HepG2 (cell line): Measurements from ENCODE around the gene ADORA2B. TPM values are rescaled to one million over a fixed set of nuclear protein-coding genes. Genes with fewer than 3 reads are reported as not detected.

Experiments
- ATAC-seq: fragments of 200-7000 bp; cut with Tn5 transposase; 3 replicates; pipeline ENCODE4 v1.9.1; 2020; ENCODE audit warnings: mild to moderate bottlenecking, moderate library complexity
- BruUV-seq: library from RNA; stranded (reverse); fragments of 400-500 nt; replicated peaks from 2 replicates; lab custom pipeline; 2021; lab: Mats Ljungman, UMichigan
- CTCF ChIA-PET: fragments of 300-600 bp; formaldehyde crosslinking; extraction: SDS; loops from one replicate; lab custom pipeline; 2021; ENCODE audit warnings: low total read pairs, inconsistent platforms, low intra/inter-chr PET ratio; lab: Yijun Ruan, JAX
- POLR2A ChIA-PET: fragments of 350-600 bp; sonication (Branson Sonifier 250); formaldehyde crosslinking; loops from one replicate; lab custom pipeline; 2020; ENCODE audit warnings: antibody characterized with exemption, inconsistent platforms; lab: Yijun Ruan, JAX
- DNase-seq: peaks from one replicate; pipeline ENCODE4 v3.0.0-alpha.2; 2015; ENCODE audit warnings: low spot score
- FAIRE-seq: peaks from 3 replicates; lab custom pipeline; 2011; peaks lifted over from hg19 to GRCh38; lab: Jason Lieb, UNC
- H2AFZ ChIP-seq: one replicate; pipeline ENCODE4 v1.6.1; 2011; ENCODE audit warnings: low read length, inconsistent platforms
- H3K27ac ChIP-seq: fragments of 300-600 bp; 3 replicates; pipeline ENCODE4 v1.8.0; 2011; ENCODE audit warnings: mixed run types, mild to moderate bottlenecking, mixed read lengths, low read length, inconsistent platforms; ENCODE audit not compliant: insufficient read depth; ENCODE audit errors: extremely low read length
- H3K27me3 ChIP-seq, 2 experiments: fragments of 200-600 bp in 1 of 2; 2 replicates in 1 of 2; 3 replicates in 1 of 2; pipeline versions ENCODE4 v1.6.0 to v1.8.0; 2011; ENCODE audit warnings: low read length in 2 of 2, mild to moderate bottlenecking in 2 of 2, moderate library complexity in 2 of 2, inconsistent platforms in 1 of 2; ENCODE audit not compliant: insufficient read depth in 2 of 2, control insufficient read depth in 1 of 2
- H3K36me3 ChIP-seq, 2 experiments: fragments of 200-600 bp in 1 of 2; replicated peaks in 1 of 2; 2 replicates in 1 of 2; 3 replicates in 1 of 2; pipeline versions ENCODE4 v1.5.1 to v1.8.0; 2011; ENCODE audit warnings: low read length in 2 of 2, inconsistent platforms in 1 of 2; ENCODE audit not compliant: insufficient read depth in 2 of 2, control insufficient read depth in 1 of 2
- H3K4me1 ChIP-seq: 2 replicates; pipeline ENCODE4 v1.5.1; 2012; ENCODE audit warnings: low read length, inconsistent platforms; ENCODE audit not compliant: insufficient read depth
- H3K4me2 ChIP-seq: 2 replicates; pipeline ENCODE4 v1.6.0; 2011; ENCODE audit warnings: low read depth, low read length, inconsistent platforms
- H3K4me3 ChIP-seq, 3 experiments: fragments of 200-600 bp in 1 of 3; sonication (generic), shearing (Covaris generic) in 1 of 3; replicated peaks in 1 of 3; 2 replicates each; pipeline ENCODE4 v1.5.1; 2011 to 2016; ENCODE audit warnings: low read length in 3 of 3, inconsistent platforms in 2 of 3, low read depth in 2 of 3, mild to moderate bottlenecking in 2 of 3, control low read depth in 1 of 3, mixed read lengths in 1 of 3; ENCODE audit not compliant: insufficient read depth in 1 of 3
- H3K79me2 ChIP-seq: one replicate; pipeline ENCODE4 v1.6.1; 2011; ENCODE audit warnings: low read length, inconsistent platforms; ENCODE audit not compliant: insufficient read depth
- H3K9ac ChIP-seq: 2 replicates; pipeline ENCODE4 v1.6.0; 2011; ENCODE audit warnings: mild to moderate bottlenecking, low read depth, low read length, inconsistent platforms; ENCODE audit not compliant: insufficient read depth
- H3K9me3 ChIP-seq: 2 replicates; pipeline ENCODE4 v1.5.1; 2012; ENCODE audit warnings: mild to moderate bottlenecking, low read length
- H4K20me1 ChIP-seq: 2 replicates; pipeline ENCODE4 v1.6.0; 2011; ENCODE audit warnings: inconsistent platforms, mild to moderate bottlenecking, low read length, moderate library complexity; ENCODE audit not compliant: insufficient read depth
- CEBPG ChIP-seq: IDR thresholded peaks from 2 replicates; pipeline ENCODE4 v1.6.1; 2016
- EED ChIP-seq: sonication (generic); formaldehyde crosslinking; IDR thresholded peaks from 2 replicates; pipeline ENCODE4 v1.5.0; 2020; ENCODE audit warnings: mild to moderate bottlenecking, missing genetic modification reagents
- GTF3A ChIP-seq: sonication (generic); formaldehyde crosslinking; conservative IDR thresholded peaks from 2 replicates; pipeline ENCODE4 v1.4.0; 2020; ENCODE audit warnings: mild to moderate bottlenecking, missing genetic modification reagents
- KDM4B ChIP-seq: sonication (generic); formaldehyde crosslinking; IDR thresholded peaks from 2 replicates; pipeline ENCODE4 v1.4.0; 2020; ENCODE audit warnings: missing genetic modification reagents
- KMT2A ChIP-seq: sonication (generic); formaldehyde crosslinking; IDR thresholded peaks from 2 replicates; pipeline ENCODE4 v1.4.0; 2020; ENCODE audit warnings: missing genetic modification reagents
- MED1 ChIP-seq: sonication (generic); formaldehyde crosslinking; IDR thresholded peaks from 2 replicates; pipeline ENCODE4 v1.4.0; 2020; ENCODE audit warnings: missing genetic modification reagents
- TARDBP ChIP-seq: sonication (generic); formaldehyde crosslinking; IDR thresholded peaks from 2 replicates; pipeline ENCODE4 v1.8.0; 2022; ENCODE audit warnings: mild to moderate bottlenecking, missing genetic modification reagents
- U2AF1 ChIP-seq: fragments of 200-400 bp; formaldehyde crosslinking; optimal IDR thresholded peaks from 2 replicates; pipeline ENCODE3; 2017; ENCODE audit warnings: mild to moderate bottlenecking, low read depth, low read length
- YEATS2 ChIP-seq: sonication (generic); formaldehyde crosslinking; IDR thresholded peaks from 2 replicates; pipeline ENCODE4 v1.4.0; 2020; ENCODE audit warnings: missing genetic modification reagents, borderline replicate concordance
- ZNF260 ChIP-seq: sonication (generic); formaldehyde crosslinking; IDR thresholded peaks from 2 replicates; pipeline ENCODE4 v1.4.0; 2020; ENCODE audit warnings: missing genetic modification reagents, low read depth, mild to moderate bottlenecking, borderline replicate concordance
- ZNF879 ChIP-seq: sonication (generic); formaldehyde crosslinking; IDR thresholded peaks from 2 replicates; pipeline ENCODE4 v1.8.1; 2023; ENCODE audit warnings: missing genetic modification reagents
- WGBS: methylation state at CpG from one replicate; pipeline ENCODE4 v1.1.6; 2017; ENCODE audit warnings: low lambda C conversion rate; 5-methylcytosine and 5-hydroxymethylcytosine counted together
- in situ Hi-C: cut with HindIII; loops from 2 replicates; pipeline ENCODE4 v1.10.0; 2017; ENCODE audit warnings: low pct_unique_long_range_greater_than_20kb; ENCODE audit not compliant: extremely low pct_ligation_motif_present
- intact Hi-C: fragments of 100-400 bp; cut with micrococcal nuclease; formaldehyde crosslinking; loops from one replicate; pipeline ENCODE4 v1.10.0; 2022; ENCODE audit not compliant: unreplicated experiment
- polyA plus RNA-seq, 8 experiments: library from polyadenylated mRNA; depleted of rRNA in 3 of 8; stranded (reverse) in 7 of 8; unstranded in 1 of 8; fragments of >200 nt; fragmentation: Illumina TruSeq in 4 of 8; extraction: Trizol in 4 of 8; gene quantifications; 2 replicates each; pipeline versions ENCODE4 v1.2.1 to v1.2.3, GENCODE V29; 2011 to 2016; ENCODE audit warnings: low read depth in 4 of 8, missing spikeins in 1 of 8, mixed read lengths in 1 of 8; ENCODE audit not compliant: insufficient read depth in 1 of 8
- total RNA-seq, 5 experiments: library from RNA; depleted of rRNA; stranded (reverse); fragments of >200 nt; fragmentation: Illumina TruSeq; extraction: Trizol; gene quantifications; 2 replicates each; pipeline ENCODE4 v1.2.3, GENCODE V29; 2016; ENCODE audit warnings: low read depth in 1 of 5
- TF ChIP-seq, protein P1 (sequence below), 2 experiments: sonication (generic) in 1 of 2; formaldehyde crosslinking in 1 of 2; IDR thresholded peaks; 2 replicates each; pipeline versions ENCODE4 v1.5.1 to v1.6.1; 2011 to 2020; ENCODE audit warnings: borderline replicate concordance in 1 of 2, low read depth in 1 of 2, low read length in 1 of 2, mild to moderate bottlenecking in 1 of 2, missing genetic modification reagents in 1 of 2, moderate library complexity in 1 of 2
- TF ChIP-seq, protein P2 (sequence below): sonication (generic); formaldehyde crosslinking; IDR thresholded peaks from 2 replicates; pipeline ENCODE4 v1.4.0; 2020; ENCODE audit warnings: mild to moderate bottlenecking, missing genetic modification reagents
- TF ChIP-seq, protein P3 (sequence below): sonication (generic); formaldehyde crosslinking; IDR thresholded peaks from 2 replicates; pipeline ENCODE4 v1.8.0; 2022; ENCODE audit warnings: mild to moderate bottlenecking, missing genetic modification reagents, moderate library complexity
- TF ChIP-seq, protein P4 (sequence below): sonication (generic); formaldehyde crosslinking; IDR thresholded peaks from 2 replicates; pipeline ENCODE4 v1.8.0; 2023; ENCODE audit warnings: mild to moderate bottlenecking, missing genetic modification reagents

Gene ADORA2B
- total and polyA plus RNA-seq, 2 of the 13 experiments (the other 11 are each of a cell fraction or from before 2014, with no cell fraction given), result 10.4 to 20.0 TPM

DNA sequence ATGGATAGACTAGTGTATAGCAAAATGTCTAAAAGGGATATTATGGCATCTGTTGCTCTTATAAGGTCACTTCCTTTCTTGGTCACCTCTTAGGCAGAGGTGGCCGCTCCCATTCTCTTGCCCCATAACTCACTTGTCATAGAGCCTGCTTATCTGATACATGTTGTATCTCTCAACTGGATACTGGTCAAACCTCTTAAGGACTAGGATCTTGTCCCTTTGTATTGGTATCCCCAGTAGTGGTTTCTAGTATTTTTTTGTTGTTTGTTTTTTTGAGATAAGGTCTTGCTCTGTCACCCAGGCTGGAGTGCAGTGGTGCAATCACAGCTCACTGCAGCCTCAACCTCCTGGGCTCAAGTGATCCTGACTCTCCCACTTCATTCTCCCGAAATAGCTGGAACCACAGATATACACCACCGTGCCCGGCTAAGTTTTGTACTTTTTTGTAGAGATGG lies 27.6 kb downstream of the ADORA2B start:
- Histone ChIP-seq H3K79me2 (peaks cover 18% of the 10 kb centered on the region), H2AFZ (no peak overlapping the region), H3K4me3 (no peak overlapping the region), H3K9me3 (no peaks in the 10 kb centered on the region), H3K9ac (no peak overlapping the region), H3K36me3 (peaks cover 7 to 17% of the 10 kb centered on the region in 2 experiments; a peak in 4 of 5 replicates), H3K27ac (no peak overlapping the region), H3K4me1 (peaks cover 13% of the 10 kb centered on the region), H3K27me3 (no peaks in the 10 kb centered on the region), H4K20me1 (no peaks in the 10 kb centered on the region), H3K4me2 (no peak overlapping the region)
- DNase-seq, result no peak
- intact Hi-C loops (no loop called here), in situ Hi-C loops (no loop called here)
- TF ChIP-seq, protein P1, sequence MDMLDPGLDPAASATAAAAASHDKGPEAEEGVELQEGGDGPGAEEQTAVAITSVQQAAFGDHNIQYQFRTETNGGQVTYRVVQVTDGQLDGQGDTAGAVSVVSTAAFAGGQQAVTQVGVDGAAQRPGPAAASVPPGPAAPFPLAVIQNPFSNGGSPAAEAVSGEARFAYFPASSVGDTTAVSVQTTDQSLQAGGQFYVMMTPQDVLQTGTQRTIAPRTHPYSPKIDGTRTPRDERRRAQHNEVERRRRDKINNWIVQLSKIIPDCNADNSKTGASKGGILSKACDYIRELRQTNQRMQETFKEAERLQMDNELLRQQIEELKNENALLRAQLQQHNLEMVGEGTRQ (IDR thresholded peaks at IDR 0.05; ENCODE audit: low read depth, low read length), result no peak
- TF ChIP-seq, protein P1 (CRISPR knock-in tag; IDR thresholded peaks at IDR 0.05; ENCODE audit: borderline replicate concordance), result no peak
- TF ChIP-seq ZNF879 (CRISPR knock-in tag) (no peak), GTF3A (CRISPR knock-in tag) (no peak), MED1 (CRISPR knock-in tag) (no peak), ZNF260 (CRISPR knock-in tag) (no peak), YEATS2 (CRISPR knock-in tag) (no peak), TARDBP (CRISPR knock-in tag) (no peak), KMT2A (CRISPR knock-in tag) (no peak), CEBPG (no peak), KDM4B (CRISPR knock-in tag) (no peak), EED (no peak), U2AF1 (no peak)
- TF ChIP-seq, protein P2, sequence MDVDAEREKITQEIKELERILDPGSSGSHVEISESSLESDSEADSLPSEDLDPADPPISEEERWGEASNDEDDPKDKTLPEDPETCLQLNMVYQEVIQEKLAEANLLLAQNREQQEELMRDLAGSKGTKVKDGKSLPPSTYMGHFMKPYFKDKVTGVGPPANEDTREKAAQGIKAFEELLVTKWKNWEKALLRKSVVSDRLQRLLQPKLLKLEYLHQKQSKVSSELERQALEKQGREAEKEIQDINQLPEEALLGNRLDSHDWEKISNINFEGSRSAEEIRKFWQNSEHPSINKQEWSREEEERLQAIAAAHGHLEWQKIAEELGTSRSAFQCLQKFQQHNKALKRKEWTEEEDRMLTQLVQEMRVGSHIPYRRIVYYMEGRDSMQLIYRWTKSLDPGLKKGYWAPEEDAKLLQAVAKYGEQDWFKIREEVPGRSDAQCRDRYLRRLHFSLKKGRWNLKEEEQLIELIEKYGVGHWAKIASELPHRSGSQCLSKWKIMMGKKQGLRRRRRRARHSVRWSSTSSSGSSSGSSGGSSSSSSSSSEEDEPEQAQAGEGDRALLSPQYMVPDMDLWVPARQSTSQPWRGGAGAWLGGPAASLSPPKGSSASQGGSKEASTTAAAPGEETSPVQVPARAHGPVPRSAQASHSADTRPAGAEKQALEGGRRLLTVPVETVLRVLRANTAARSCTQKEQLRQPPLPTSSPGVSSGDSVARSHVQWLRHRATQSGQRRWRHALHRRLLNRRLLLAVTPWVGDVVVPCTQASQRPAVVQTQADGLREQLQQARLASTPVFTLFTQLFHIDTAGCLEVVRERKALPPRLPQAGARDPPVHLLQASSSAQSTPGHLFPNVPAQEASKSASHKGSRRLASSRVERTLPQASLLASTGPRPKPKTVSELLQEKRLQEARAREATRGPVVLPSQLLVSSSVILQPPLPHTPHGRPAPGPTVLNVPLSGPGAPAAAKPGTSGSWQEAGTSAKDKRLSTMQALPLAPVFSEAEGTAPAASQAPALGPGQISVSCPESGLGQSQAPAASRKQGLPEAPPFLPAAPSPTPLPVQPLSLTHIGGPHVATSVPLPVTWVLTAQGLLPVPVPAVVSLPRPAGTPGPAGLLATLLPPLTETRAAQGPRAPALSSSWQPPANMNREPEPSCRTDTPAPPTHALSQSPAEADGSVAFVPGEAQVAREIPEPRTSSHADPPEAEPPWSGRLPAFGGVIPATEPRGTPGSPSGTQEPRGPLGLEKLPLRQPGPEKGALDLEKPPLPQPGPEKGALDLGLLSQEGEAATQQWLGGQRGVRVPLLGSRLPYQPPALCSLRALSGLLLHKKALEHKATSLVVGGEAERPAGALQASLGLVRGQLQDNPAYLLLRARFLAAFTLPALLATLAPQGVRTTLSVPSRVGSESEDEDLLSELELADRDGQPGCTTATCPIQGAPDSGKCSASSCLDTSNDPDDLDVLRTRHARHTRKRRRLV (CRISPR knock-in tag), result no peak
- TF ChIP-seq, protein P3, sequence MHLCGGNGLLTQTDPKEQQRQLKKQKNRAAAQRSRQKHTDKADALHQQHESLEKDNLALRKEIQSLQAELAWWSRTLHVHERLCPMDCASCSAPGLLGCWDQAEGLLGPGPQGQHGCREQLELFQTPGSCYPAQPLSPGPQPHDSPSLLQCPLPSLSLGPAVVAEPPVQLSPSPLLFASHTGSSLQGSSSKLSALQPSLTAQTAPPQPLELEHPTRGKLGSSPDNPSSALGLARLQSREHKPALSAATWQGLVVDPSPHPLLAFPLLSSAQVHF (CRISPR knock-in tag), result no peak
- TF ChIP-seq, protein P4, sequence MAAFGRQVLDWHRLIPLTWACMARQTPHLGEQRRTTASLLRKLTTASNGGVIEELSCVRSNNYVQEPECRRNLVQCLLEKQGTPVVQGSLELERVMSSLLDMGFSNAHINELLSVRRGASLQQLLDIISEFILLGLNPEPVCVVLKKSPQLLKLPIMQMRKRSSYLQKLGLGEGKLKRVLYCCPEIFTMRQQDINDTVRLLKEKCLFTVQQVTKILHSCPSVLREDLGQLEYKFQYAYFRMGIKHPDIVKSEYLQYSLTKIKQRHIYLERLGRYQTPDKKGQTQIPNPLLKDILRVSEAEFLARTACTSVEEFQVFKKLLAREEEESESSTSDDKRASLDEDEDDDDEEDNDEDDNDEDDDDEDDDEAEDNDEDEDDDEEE, result no peak
- ChIA-PET CTCF (no interaction called here), POLR2A (no interaction called here)
- ATAC-seq, result no peak
- BruUV-seq, result no TSS peak
- no peak for FAIRE-seq
- WGBS, result 94% methylated on average over 4 of the region's 4 CpGs
